Left lung (tissue), 10 donors: ENCODE data around the gene CBX6. TPM values are rescaled to one million over a fixed set of nuclear protein-coding genes. Genes with fewer than 3 reads are reported as not detected.

Experiments
- ATAC-seq: fragments of 200-7000 bp; cut with Tn5 transposase; one replicate; pipeline ENCODE4 v1.9.1; 2020; ENCODE audit warnings: moderate library complexity
- DNase-seq, 4 donors: peaks; one replicate each; pipeline ENCODE4 v3.0.0-alpha.2; 2013 to 2020
- H3K27ac ChIP-seq, 2 donors: fragments of 200-600 bp; sonication (generic) in 1 of 2; one replicate each; pipeline versions ENCODE4 v1.5.0 to v1.8.0; 2020 to 2021
- H3K27me3 ChIP-seq, 2 donors: fragments of 200-600 bp; sonication (generic) in 1 of 2; one replicate each; pipeline versions ENCODE4 v1.5.0 to v1.8.0; 2020 to 2021
- H3K36me3 ChIP-seq, 2 donors: fragments of 200-600 bp; sonication (generic) in 1 of 2; one replicate each; pipeline versions ENCODE4 v1.5.0 to v1.8.0; 2020 to 2021
- H3K4me1 ChIP-seq, 2 donors: fragments of 200-600 bp; one replicate each; pipeline ENCODE4 v1.8.0; 2021
- H3K4me3 ChIP-seq, 2 donors: fragments of 200-600 bp; sonication (generic) in 1 of 2; one replicate each; pipeline versions ENCODE4 v1.5.0 to v1.8.0; 2020 to 2021; ENCODE audit warnings: mild to moderate bottlenecking in 1 of 2
- H3K9me3 ChIP-seq, 2 donors: fragments of 200-600 bp; sonication (generic) in 1 of 2; one replicate each; pipeline versions ENCODE4 v1.5.0 to v1.8.0; 2020 to 2021
- CTCF ChIP-seq, 2 donors: fragments of 200-600 bp; sonication (generic) in 1 of 2; IDR thresholded peaks; one replicate each; pipeline versions ENCODE4 v1.5.0 to v1.8.0; 2021; ENCODE audit warnings: antibody characterized with exemption in 2 of 2
- intact Hi-C, 2 donors: fragments of 100-400 bp; cut with DNase I; formaldehyde crosslinking; loops; one replicate each; pipeline versions ENCODE4 v1.11.2 to v1.14.2; 2022
- polyA plus RNA-seq, 6 donors: library from polyadenylated mRNA; unstranded; fragments of 120-200 nt; gene quantifications; one replicate each; pipeline ENCODE4 v1.2.1, GENCODE V29; 2013; ENCODE audit not compliant: insufficient read length in 6 of 6
- total RNA-seq, 2 donors: library from RNA; stranded (reverse); fragmentation: NEBNext Ultra II Directional; extraction: Animal tissue kit (Norgen Biotek cat#: 25700); gene quantifications; one replicate each; pipeline ENCODE4 v1.2.1, GENCODE V29; 2021
- donor health status: DM: no; HTN: yes; CAD: no.
- donor health status: DM: no; HTN: no; CAD: no.

Gene CBX6
- total and polyA plus RNA-seq, 8 donors, result 22.0 to 80.0 (median 43.6) TPM

GRCh38 chr22:38820020-38820419 is 52.0 kb downstream of the CBX6 start:
- H3K27ac ChIP-seq, result no peak overlapping the region
- H3K27me3 ChIP-seq, result no peaks in the 10 kb centered on the region
- no peak overlapping the region for H3K4me3 ChIP-seq
- H3K9me3 ChIP-seq, result no peaks in the 10 kb centered on the region
- ATAC-seq, result no peak
- TF ChIP-seq CTCF (IDR thresholded peaks at IDR 0.05), result no peak
- no peaks in the 10 kb centered on the region for H3K4me1 ChIP-seq
- no peak for DNase-seq
- intact Hi-C loops, result no loop called here
- no peaks in the 10 kb centered on the region for H3K36me3 ChIP-seq

- ATAC-seq (no peak), DNase-seq (no peak)
- Histone ChIP-seq H3K4me3 (no peak overlapping the region), H3K36me3 (no peaks in the 10 kb centered on the region), H3K9me3 (no peaks in the 10 kb centered on the region), H3K27me3 (no peaks in the 10 kb centered on the region), H3K27ac (no peak overlapping the region), H3K4me1 (no peaks in the 10 kb centered on the region)
- no peak for TF ChIP-seq CTCF (IDR thresholded peaks at IDR 0.05)
- intact Hi-C loops, result no loop called here
These were observed 52.6 kb downstream of the CBX6 start for GRCh38 chr22:38819387-38819940.

GRCh38 chr22:38817196-38817595 is 54.8 kb downstream of the CBX6 start:
- TF ChIP-seq CTCF (IDR thresholded peaks at IDR 0.05), result no peak
- no peak for DNase-seq
- Histone ChIP-seq H3K36me3 (no peaks in the 10 kb centered on the region), H3K4me3 (no peak overlapping the region), H3K27ac (no peak overlapping the region), H3K27me3 (peaks cover 0 to 12% of the 10 kb centered on the region in 2 donors), H3K4me1 (no peaks in the 10 kb centered on the region), H3K9me3 (no peaks in the 10 kb centered on the region)
- intact Hi-C loops, result no loop called here
- no peak for ATAC-seq

GRCh38 chr22:38815842-38816241 is 56.2 kb downstream of the CBX6 start:
- no peak for ATAC-seq

More at GRCh38 chr22:38815842-38816241, 56.2 kb downstream of the CBX6 start:
- H3K36me3 ChIP-seq, result no peaks in the 10 kb centered on the region
- H3K27ac ChIP-seq, result no peak overlapping the region
- no peaks in the 10 kb centered on the region for H3K9me3 ChIP-seq
- intact Hi-C loops, result no loop called here
- H3K27me3 ChIP-seq, result peaks cover 0 to 19% of the 10 kb centered on the region in 2 donors
- no peak for TF ChIP-seq CTCF (IDR thresholded peaks at IDR 0.05)
- H3K4me1 ChIP-seq, result no peaks in the 10 kb centered on the region
- DNase-seq, result no peak
- no peak overlapping the region for H3K4me3 ChIP-seq

Other genes starting within 250 kb of the CBX6 start
- 1 to 10 TPM; 1.5 to 3.1 TPM for gene FAM227A, start 215.8 kb downstream of the CBX6 start, total RNA-seq
- gene FAM227A, start 215.8 kb downstream of the CBX6 start, polyA plus RNA-seq, result 1 to 10 TPM; 3.7 to 8.8 (median 6.2) TPM
- gene CBY1, start 215.6 kb downstream of the CBX6 start, total RNA-seq, result 10 to 100 TPM; 24.4 to 36.0 TPM
- gene CBY1, start 215.6 kb downstream of the CBX6 start, polyA plus RNA-seq, result 10 to 100 TPM; 45.3 to 56.6 (median 53.7) TPM
- 10 to 100 TPM; 54.3 to 67.0 TPM for gene TOMM22, start 190.3 kb downstream of the CBX6 start, total RNA-seq
- 10 to 100 TPM; 72.5 to 91.3 (median 84.0) TPM for gene TOMM22, start 190.3 kb downstream of the CBX6 start, polyA plus RNA-seq
- gene JOSD1, start 171.3 kb downstream of the CBX6 start, total RNA-seq, result 10 to 100 TPM; 55.6 to 57.3 TPM
- 10 to 100 TPM; 46.2 to 55.4 (median 49.9) TPM for gene JOSD1, start 171.3 kb downstream of the CBX6 start, polyA plus RNA-seq
- gene GTPBP1, start 166.3 kb downstream of the CBX6 start, total RNA-seq, result 10 to 100 TPM; 45.7 to 51.0 TPM
- gene GTPBP1, start 166.3 kb downstream of the CBX6 start, polyA plus RNA-seq, result 10 to 100 TPM; 42.3 to 48.9 (median 46.3) TPM
- gene SUN2, start 116.2 kb downstream of the CBX6 start, total RNA-seq, result 100 to 1,000 TPM in 1 of 2 donors, 10 to 100 TPM in 1; 99.3 to 174 TPM
- gene SUN2, start 116.2 kb downstream of the CBX6 start, polyA plus RNA-seq, result 10 to 100 TPM; 58.1 to 74.5 (median 66.8) TPM
- gene DNAL4, start 78.1 kb downstream of the CBX6 start, total RNA-seq, result 10 to 100 TPM; 16.3 to 21.5 TPM
- gene DNAL4, start 78.1 kb downstream of the CBX6 start, polyA plus RNA-seq, result 10 to 100 TPM; 32.7 to 36.4 (median 34.9) TPM
- 1 to 10 TPM; 4.5 to 5.3 TPM for gene NPTXR, start 28.2 kb downstream of the CBX6 start, total RNA-seq
- gene NPTXR, start 28.2 kb downstream of the CBX6 start, polyA plus RNA-seq, result 10 to 100 TPM in 3 of 6 donors, 1 to 10 TPM in 3; 7.0 to 13.3 (median 10.0) TPM
- gene APOBEC3A, start 85.4 kb upstream of the CBX6 start, total RNA-seq, result 10 to 100 TPM in 1 of 2 donors, 1 to 10 TPM in 1; 2.4 to 25.5 TPM
- gene APOBEC3A, start 85.4 kb upstream of the CBX6 start, polyA plus RNA-seq, result under 1 TPM in 3 of 6 donors, not detected in 3; 0.38 to 0.52 (median 0.41) TPM
- 1 to 10 TPM; 1.9 to 9.5 TPM for gene APOBEC3B, start 110.1 kb upstream of the CBX6 start, total RNA-seq
- 1 to 10 TPM; 3.0 to 9.8 (median 7.2) TPM for gene APOBEC3B, start 110.1 kb upstream of the CBX6 start, polyA plus RNA-seq
- gene APOBEC3C, start 142.0 kb upstream of the CBX6 start, total RNA-seq, result 10 to 100 TPM; 25.7 to 36.1 TPM
- 10 to 100 TPM; 22.3 to 27.8 (median 25.9) TPM for gene APOBEC3C, start 142.0 kb upstream of the CBX6 start, polyA plus RNA-seq
- gene APOBEC3D, start 148.9 kb upstream of the CBX6 start, total RNA-seq, result 1 to 10 TPM; 3.7 to 5.5 TPM
- gene APOBEC3D, start 148.9 kb upstream of the CBX6 start, polyA plus RNA-seq, result 1 to 10 TPM; 2.7 to 4.4 (median 3.9) TPM
- gene APOBEC3F, start 168.6 kb upstream of the CBX6 start, total RNA-seq, result 10 to 100 TPM; 11.2 to 12.4 TPM
- gene APOBEC3F, start 168.6 kb upstream of the CBX6 start, polyA plus RNA-seq, result 10 to 100 TPM; 11.0 to 14.3 (median 11.9) TPM
- 10 to 100 TPM in 1 of 2 donors, 1 to 10 TPM in 1; 8.2 to 15.7 TPM for gene APOBEC3G, start 205.1 kb upstream of the CBX6 start, total RNA-seq
- gene APOBEC3G, start 205.1 kb upstream of the CBX6 start, polyA plus RNA-seq, result 10 to 100 TPM; 14.2 to 19.1 (median 16.3) TPM
- gene APOBEC3H, start 225.0 kb upstream of the CBX6 start, total RNA-seq, result 1 to 10 TPM in 1 of 2 donors, under 1 TPM in 1; 0.94 to 1.3 TPM
- under 1 TPM in 2 of 6 donors, not detected in 4; 0.23 to 0.27 TPM for gene APOBEC3H, start 225.0 kb upstream of the CBX6 start, polyA plus RNA-seq